ENCODE measurements around the gene CAP2. TPM values are rescaled to one million over a fixed set of nuclear protein-coding genes. Genes with fewer than 3 reads are reported as not detected.
"Not testable (repeated sequence)": the region's sequence is repeated elsewhere in the genome, so short reads cannot be mapped to it uniquely, and the experiment has no call there.

The CAP2 gene
- total and polyA plus RNA-seq, 8 donors: 0.61 to 78.8 (median 4.2) TPM

- Histone ChIP-seq H3K4me3 (no peak overlapping the region), H3K27ac (no peak overlapping the region), H3K36me3 (no peaks in the 10 kb centered on the region), H3K4me1 (no peaks in the 10 kb centered on the region), H3K9me3 (no peaks in the 10 kb centered on the region), H3K27me3 (no peaks in the 10 kb centered on the region)
- WGBS, 5 donors: 71 to 89% (median 81%) methylated on average over 3 of the region's 3 CpGs
- no peak for DNase-seq
- TF ChIP-seq POLR2AphosphoS5 (IDR thresholded peaks at IDR 0.05) (no peak), POLR2A (IDR thresholded peaks at IDR 0.05) (no peak), CTCF (IDR thresholded peaks at IDR 0.05) (no peak), EP300 (IDR thresholded peaks at IDR 0.05) (no peak)
- intact Hi-C loops (cut with DNase I; ENCODE audit: low total_unique reads): no loop called here
Measured at GRCh38 chr6:17530321-17530835, 137.0 kb downstream of the CAP2 start.

- H3K9me3 ChIP-seq: no peaks in the 10 kb centered on the region
- no peak for DNase-seq
- no peaks in the 10 kb centered on the region for H3K27me3 ChIP-seq
- TF ChIP-seq POLR2A (IDR thresholded peaks at IDR 0.05) (no peak), EP300 (IDR thresholded peaks at IDR 0.05) (no peak), POLR2AphosphoS5 (IDR thresholded peaks at IDR 0.05) (no peak), CTCF (IDR thresholded peaks at IDR 0.05) (no peak)
- intact Hi-C loops (cut with DNase I; ENCODE audit: low total_unique reads): no loop called here
- H3K27ac ChIP-seq: no peak overlapping the region
- no peak overlapping the region for H3K4me3 ChIP-seq
- peaks cover 0 to 23% (median 0%) of the 10 kb centered on the region in 4 donors for H3K36me3 ChIP-seq
- no peaks in the 10 kb centered on the region for H3K4me1 ChIP-seq
- 55 to 78% (median 69%) methylated on average over 2 of the region's 2 CpGs for WGBS, 5 donors
Measured at GRCh38 chr6:17536586-17536985, 143.2 kb downstream of the CAP2 start.

GRCh38 chr6:17542243-17542642, 148.8 kb downstream of the CAP2 start:
- Histone ChIP-seq H3K4me1 (no peaks in the 10 kb centered on the region), H3K4me3 (no peak overlapping the region), H3K27me3 (no peaks in the 10 kb centered on the region), H3K27ac (no peak overlapping the region), H3K36me3 (peaks cover 0 to 37% (median 8%) of the 10 kb centered on the region in 4 donors), H3K9me3 (no peaks in the 10 kb centered on the region)
- intact Hi-C loops (cut with DNase I; ENCODE audit: low total_unique reads): no loop called here
- DNase-seq: no peak
- TF ChIP-seq EP300 (IDR thresholded peaks at IDR 0.05) (no peak), POLR2AphosphoS5 (IDR thresholded peaks at IDR 0.05) (no peak), CTCF (IDR thresholded peaks at IDR 0.05) (no peak), POLR2A (IDR thresholded peaks at IDR 0.05) (no peak)
- WGBS, 5 donors: 90 to 99% (median 93%) methylated on average over 3 of the region's 3 CpGs

DNA sequence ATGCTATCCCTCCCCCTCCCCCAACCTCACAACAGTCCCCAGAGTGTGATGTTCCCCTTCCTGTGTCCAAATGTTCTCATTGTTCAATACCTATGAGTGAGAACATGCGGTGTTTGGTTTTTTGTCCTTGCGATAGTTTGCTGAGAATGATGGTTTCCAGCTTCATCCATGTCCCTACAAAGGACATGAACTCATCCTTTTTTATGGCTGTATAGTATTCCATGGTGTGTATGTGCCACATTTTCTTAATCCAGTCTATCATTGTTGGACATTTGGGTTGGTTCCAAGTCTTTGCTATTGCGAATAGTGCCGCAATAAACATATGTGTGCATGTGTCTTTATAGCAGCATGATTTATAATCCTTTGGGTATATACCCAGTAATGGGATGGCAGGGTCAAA, 152.3 kb downstream of the CAP2 start:
- H3K27me3 ChIP-seq: not testable (repeated sequence)

DNA sequence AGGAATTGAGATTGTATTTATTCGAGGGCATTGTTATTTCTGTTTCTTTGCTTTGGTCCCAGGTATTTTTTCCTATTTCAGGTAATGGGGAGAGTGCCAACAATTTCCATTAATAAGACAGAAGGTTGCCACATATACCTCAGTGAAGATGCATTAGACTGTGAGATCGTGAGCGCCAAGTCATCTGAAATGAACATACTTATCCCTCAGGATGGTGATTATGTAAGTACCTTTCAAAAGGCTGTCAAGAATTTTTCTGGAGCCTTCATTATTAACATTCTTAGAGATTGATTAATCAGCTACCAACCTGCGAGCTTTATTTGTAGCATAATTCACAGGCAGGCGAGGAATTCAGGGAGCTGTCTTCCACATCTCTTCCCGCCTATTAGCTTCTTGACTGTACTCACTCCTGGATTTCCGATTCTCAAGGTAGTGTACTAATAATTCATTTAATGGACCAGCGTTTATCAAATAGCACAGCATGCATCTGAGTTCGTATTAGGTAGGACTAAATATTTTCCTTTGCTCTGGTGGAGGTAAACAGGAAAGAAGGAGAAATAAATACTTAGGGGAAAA, 158.1 kb downstream of the CAP2 start:
- intact Hi-C loops (cut with DNase I; ENCODE audit: low total_unique reads): no loop called here
- Histone ChIP-seq H3K27me3 (no peaks in the 10 kb centered on the region), H3K9me3 (no peaks in the 10 kb centered on the region), H3K4me1 (no peaks in the 10 kb centered on the region), H3K27ac (no peak overlapping the region), H3K36me3 (peaks cover 0 to 20% (median 0%) of the 10 kb centered on the region in 4 donors), H3K4me3 (no peak overlapping the region)
- 85 to 91% (median 88%) methylated on average over 9 of the region's 9 CpGs for WGBS, 5 donors
- TF ChIP-seq CTCF (IDR thresholded peaks at IDR 0.05) (no peak), POLR2A (IDR thresholded peaks at IDR 0.05) (no peak), EP300 (IDR thresholded peaks at IDR 0.05) (no peak), POLR2AphosphoS5 (IDR thresholded peaks at IDR 0.05) (no peak)
- no peak for DNase-seq

More for the DNA sequence above, 152.3 kb downstream of the CAP2 start:
- DNase-seq; H3K9me3 ChIP-seq; H3K4me1 ChIP-seq; H3K27ac ChIP-seq; H3K4me3 ChIP-seq; intact Hi-C loops (cut with DNase I; ENCODE audit: low total_unique reads): not testable (repeated sequence)
- 86 to 100% (median 98%) methylated on average over 2 to 4 of the region's 4 CpGs for WGBS, 5 donors
- H3K36me3 ChIP-seq: peaks cover 0 to 20% (median 8%) of the 10 kb centered on the region in 4 donors
